Neural cell (in vitro differentiated cells): ENCODE measurements around the gene MINK1.

Source experiments
- CTCF ChIP-seq: fragments of 450-650 bp; IDR thresholded peaks from 2 replicates; pipeline ENCODE4 v1.5.1; 2014; ENCODE audit warnings: antibody characterized with exemption, mild to moderate bottlenecking, moderate library complexity; ENCODE audit not compliant: poor library complexity, severe bottlenecking
- EP300 ChIP-seq: fragments of 450-650 bp; conservative IDR thresholded peaks from 2 replicates; pipeline ENCODE4 v1.6.1; 2014; ENCODE audit warnings: antibody characterized with exemption, mild to moderate bottlenecking, moderate library complexity; ENCODE audit not compliant: poor library complexity, severe bottlenecking
- EZH2 ChIP-seq: fragments of 200-600, 300-800 bp; shearing (Covaris generic), sonication (generic); IDR thresholded peaks from 2 replicates; pipeline ENCODE4 v1.6.1; 2014; ENCODE audit warnings: antibody characterized with exemption, low read length, borderline replicate concordance, mild to moderate bottlenecking; ENCODE audit not compliant: insufficient read depth, poor library complexity, severe bottlenecking
- MXI1 ChIP-seq: fragments of 450-650 bp; conservative IDR thresholded peaks from 2 replicates; pipeline ENCODE4 v1.6.1; 2014; ENCODE audit warnings: antibody characterized with exemption, mild to moderate bottlenecking; ENCODE audit not compliant: poor library complexity, severe bottlenecking
- POLR2AphosphoS5 ChIP-seq: IDR thresholded peaks from 2 replicates; pipeline ENCODE4 v1.6.1; 2012
- RAD21 ChIP-seq: fragments of 450-650 bp; conservative IDR thresholded peaks from 2 replicates; pipeline ENCODE4 v1.6.1; 2014; ENCODE audit warnings: antibody characterized with exemption, mild to moderate bottlenecking, moderate library complexity
- REST ChIP-seq: IDR thresholded peaks from 2 replicates; pipeline ENCODE4 v1.6.1; 2012; ENCODE audit warnings: borderline replicate concordance
- SMC3 ChIP-seq: fragments of 450-650 bp; conservative IDR thresholded peaks from 2 replicates; pipeline ENCODE4 v1.6.1; 2014; ENCODE audit warnings: antibody characterized with exemption, mild to moderate bottlenecking, moderate library complexity; ENCODE audit not compliant: poor library complexity
- TAF1 ChIP-seq: IDR thresholded peaks from 2 replicates; pipeline ENCODE4 v1.6.1; 2012; ENCODE audit warnings: low read depth

- no peak for TF ChIP-seq SMC3
- no peak for TF ChIP-seq REST
- no peak for TF ChIP-seq POLR2AphosphoS5
- no peak for TF ChIP-seq CTCF
- TF ChIP-seq EP300 = no peak
- no peak for TF ChIP-seq RAD21
- no peak for TF ChIP-seq TAF1
- TF ChIP-seq EZH2 = no peak
- TF ChIP-seq MXI1 = no peak
Observed at GRCh38 chr17:4856271-4856936, 23.3 kb downstream of the MINK1 start.
